Measurements from ENCODE around the gene COMT. TPM values are rescaled to one million over a fixed set of nuclear protein-coding genes. Genes with fewer than 3 reads are reported as not detected.
"Not testable (repeated sequence)": the region's sequence is repeated elsewhere in the genome, so short reads cannot be mapped to it uniquely, and the experiment has no call there.

The COMT gene
- total and polyA plus RNA-seq, 8 donors: 25.1 to 174 (median 103) TPM

GRCh38 chr22:19923914-19924513 lies 17.6 kb upstream of the COMT start:
- no peak for DNase-seq
- Histone ChIP-seq H3K27me3 (no peaks in the 10 kb centered on the region), H3K4me1 (no peaks in the 10 kb centered on the region), H3K36me3 (peaks cover 1 to 23% (median 15%) of the 10 kb centered on the region in 4 donors), H3K27ac (no peak overlapping the region), H3K4me3 (no peak overlapping the region), H3K9me3 (no peaks in the 10 kb centered on the region)
- intact Hi-C loops (cut with DNase I; ENCODE audit: low total_unique reads): no loop called here
- WGBS, 5 donors: 85 to 93% (median 87%) methylated on average over 12 of the region's 12 CpGs
- no peak for TF ChIP-seq CTCF (IDR thresholded peaks at IDR 0.05)
- TF ChIP-seq EP300 (IDR thresholded peaks at IDR 0.05): no peak
- no peak for TF ChIP-seq POLR2AphosphoS5 (IDR thresholded peaks at IDR 0.05)
- no peak for TF ChIP-seq POLR2A (IDR thresholded peaks at IDR 0.05)

- H3K27me3 ChIP-seq; H3K9me3 ChIP-seq; DNase-seq; H3K27ac ChIP-seq; H3K4me3 ChIP-seq; intact Hi-C loops (cut with DNase I; ENCODE audit: low total_unique reads); H3K4me1 ChIP-seq: not testable (repeated sequence)
- H3K36me3 ChIP-seq: peaks cover 0 to 31% (median 23%) of the 10 kb centered on the region in 4 donors
- 83 to 98% (median 92%) methylated on average over 11 of the region's 11 CpGs for WGBS, 5 donors
Measured at GRCh38 chr22:19926028-19926427, 15.5 kb upstream of the COMT start.

- Histone ChIP-seq H3K27ac (no peak overlapping the region), H3K36me3 (peaks cover 0 to 32% (median 23%) of the 10 kb centered on the region in 4 donors), H3K9me3 (no peaks in the 10 kb centered on the region), H3K27me3 (no peaks in the 10 kb centered on the region), H3K4me1 (peaks cover 0 to 7% (median 6%) of the 10 kb centered on the region in 4 donors), H3K4me3 (no peak overlapping the region)
- TF ChIP-seq CTCF (IDR thresholded peaks at IDR 0.05) (no peak), POLR2AphosphoS5 (IDR thresholded peaks at IDR 0.05) (no peak), EP300 (IDR thresholded peaks at IDR 0.05) (no peak), POLR2A (IDR thresholded peaks at IDR 0.05) (no peak)
- 82 to 89% (median 89%) methylated on average over 7 of the region's 7 CpGs for WGBS, 5 donors
- intact Hi-C loops (cut with DNase I; ENCODE audit: low total_unique reads): no loop called here
- no peak for DNase-seq
Measured at GRCh38 chr22:19927696-19928095, 13.9 kb upstream of the COMT start.

- Histone ChIP-seq H3K27me3 (no peaks in the 10 kb centered on the region), H3K36me3 (peaks cover 0 to 31% (median 22%) of the 10 kb centered on the region in 4 donors), H3K4me1 (peaks cover 2 to 12% (median 11%) of the 10 kb centered on the region in 4 donors), H3K9me3 (no peaks in the 10 kb centered on the region), H3K27ac (no peak overlapping the region), H3K4me3 (no peak overlapping the region)
- no peak for DNase-seq
- intact Hi-C loops (cut with DNase I; ENCODE audit: low total_unique reads): no loop called here
- no peak for TF ChIP-seq EP300 (IDR thresholded peaks at IDR 0.05)
- TF ChIP-seq POLR2A (IDR thresholded peaks at IDR 0.05): no peak
- no peak for TF ChIP-seq CTCF (IDR thresholded peaks at IDR 0.05)
- TF ChIP-seq POLR2AphosphoS5 (IDR thresholded peaks at IDR 0.05): no peak
- WGBS, 5 donors: 87 to 96% (median 90%) methylated on average over 11 of the region's 11 CpGs
Measured at GRCh38 chr22:19928207-19928606, 13.4 kb upstream of the COMT start.
